Stimulated activated CD8-positive, alpha-beta memory T cell treated with anti-CD3 and anti-CD28 coated beads, Interleukin-4, amount 100 ng/mL, for 1 hour (primary cell): ENCODE data around the gene TREH.
"Not testable (repeated sequence)": the region's sequence is repeated elsewhere in the genome, so short reads cannot be mapped to it uniquely, and the experiment has no call there.

ENCODE experiments used
- DNase-seq, 2 donors: peaks; one replicate each; pipeline ENCODE4 v3.0.0-alpha.2; 2020; ENCODE audit warnings: low read depth in 2 of 2, low spot score in 1 of 2

The TREH gene

DNA sequence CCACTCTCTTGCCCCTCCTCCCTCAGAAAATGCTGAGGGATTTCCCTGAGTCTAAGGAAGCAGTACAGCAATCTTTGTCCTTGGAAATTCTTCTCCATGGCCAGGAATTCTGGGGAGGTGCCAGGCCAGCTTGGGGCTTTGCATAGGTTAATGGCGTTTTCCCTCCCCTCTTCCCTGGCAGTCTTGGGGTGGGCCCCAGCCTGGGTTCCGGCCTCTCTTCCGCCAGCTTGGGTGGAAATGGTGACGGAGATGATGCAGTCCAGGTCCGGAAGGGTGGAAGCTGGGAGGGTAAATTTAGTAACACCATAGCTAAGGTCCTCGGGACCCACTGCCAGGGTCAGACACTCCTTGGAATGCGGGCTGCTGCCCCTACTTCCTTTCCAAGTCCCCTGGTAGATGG lies 67.1 kb downstream of the TREH start:
- DNase-seq: no peak

DNA sequence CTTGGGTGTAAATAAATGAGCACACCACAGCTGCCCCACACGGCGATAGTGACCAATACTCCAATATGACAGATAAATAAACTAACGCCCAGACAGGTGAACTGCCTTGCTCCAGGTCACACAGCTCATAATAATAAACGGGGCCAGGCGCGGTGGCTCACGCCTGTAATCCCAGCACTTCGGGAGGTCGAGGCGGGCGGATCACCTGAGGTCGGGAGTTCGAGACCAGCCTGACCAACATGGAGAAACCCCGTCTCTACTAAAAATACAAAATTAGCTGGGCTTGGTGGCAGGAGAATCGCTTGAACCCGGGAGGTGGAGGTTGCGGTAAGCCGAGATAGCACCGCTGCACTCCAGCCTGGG lies 68.0 kb downstream of the TREH start:
- DNase-seq: not testable (repeated sequence)

DNA sequence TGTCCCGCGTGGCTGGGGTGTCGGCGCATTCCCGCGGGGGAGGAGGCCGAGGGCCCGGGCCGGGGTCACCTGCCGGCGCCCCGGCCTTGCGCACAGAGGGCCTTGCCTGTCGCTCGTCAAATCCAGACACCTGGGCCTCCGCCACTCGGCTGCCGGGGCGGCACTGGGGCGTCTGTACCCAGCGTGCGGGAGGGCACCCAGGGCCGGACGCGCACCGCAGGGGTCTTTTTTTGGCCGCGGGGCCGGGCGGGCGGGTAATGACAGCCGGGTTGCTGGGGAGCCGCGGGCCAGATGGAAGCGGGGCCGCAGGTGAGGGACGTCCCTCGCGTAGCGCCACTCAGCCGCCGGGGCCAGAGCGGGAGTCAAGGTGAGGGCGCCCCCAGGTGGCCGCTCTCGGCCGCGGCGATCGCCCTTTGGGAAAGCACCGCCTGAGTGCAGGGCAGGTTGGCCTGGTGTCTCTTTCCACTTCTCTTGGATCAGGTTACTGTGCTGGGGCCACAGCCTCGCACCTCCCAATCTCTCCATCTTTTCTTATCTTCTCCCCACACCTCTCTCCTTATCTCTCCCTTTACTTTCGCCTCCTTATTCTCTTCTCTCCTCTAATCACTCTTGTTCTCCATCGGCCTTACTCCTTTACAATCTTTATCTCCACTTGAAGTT lies 68.5 kb downstream of the TREH start:
- DNase-seq: peak; percentile 66 to 73

DNA sequence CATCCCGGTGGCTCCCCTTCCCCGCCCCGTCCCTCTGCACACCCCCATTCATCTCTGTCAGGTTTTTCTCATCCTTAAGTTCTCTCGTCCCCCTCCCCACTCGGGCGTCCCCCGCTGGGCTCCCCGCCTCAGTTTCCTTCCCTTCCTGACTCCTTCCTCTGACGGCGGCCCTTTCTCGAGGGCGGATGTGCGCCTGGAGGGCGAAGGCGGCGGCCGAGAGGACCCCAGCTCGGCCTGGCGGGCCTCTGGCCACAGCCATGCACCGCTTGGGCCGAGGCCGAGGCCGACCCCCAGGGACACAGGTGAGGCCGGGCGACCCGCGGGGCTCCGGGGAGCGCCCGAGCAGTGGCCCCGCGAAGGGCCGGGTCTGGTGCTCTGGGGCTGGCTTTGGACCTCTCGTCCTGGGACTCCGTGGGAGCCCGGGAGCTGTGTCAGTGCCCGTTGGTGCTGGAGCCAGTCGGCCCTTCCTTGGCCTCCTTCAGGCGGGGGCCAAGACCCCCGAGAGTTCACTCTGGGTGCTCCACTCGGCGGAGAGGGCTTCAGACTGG lies 69.2 kb downstream of the TREH start:
- DNase-seq: no peak

DNA sequence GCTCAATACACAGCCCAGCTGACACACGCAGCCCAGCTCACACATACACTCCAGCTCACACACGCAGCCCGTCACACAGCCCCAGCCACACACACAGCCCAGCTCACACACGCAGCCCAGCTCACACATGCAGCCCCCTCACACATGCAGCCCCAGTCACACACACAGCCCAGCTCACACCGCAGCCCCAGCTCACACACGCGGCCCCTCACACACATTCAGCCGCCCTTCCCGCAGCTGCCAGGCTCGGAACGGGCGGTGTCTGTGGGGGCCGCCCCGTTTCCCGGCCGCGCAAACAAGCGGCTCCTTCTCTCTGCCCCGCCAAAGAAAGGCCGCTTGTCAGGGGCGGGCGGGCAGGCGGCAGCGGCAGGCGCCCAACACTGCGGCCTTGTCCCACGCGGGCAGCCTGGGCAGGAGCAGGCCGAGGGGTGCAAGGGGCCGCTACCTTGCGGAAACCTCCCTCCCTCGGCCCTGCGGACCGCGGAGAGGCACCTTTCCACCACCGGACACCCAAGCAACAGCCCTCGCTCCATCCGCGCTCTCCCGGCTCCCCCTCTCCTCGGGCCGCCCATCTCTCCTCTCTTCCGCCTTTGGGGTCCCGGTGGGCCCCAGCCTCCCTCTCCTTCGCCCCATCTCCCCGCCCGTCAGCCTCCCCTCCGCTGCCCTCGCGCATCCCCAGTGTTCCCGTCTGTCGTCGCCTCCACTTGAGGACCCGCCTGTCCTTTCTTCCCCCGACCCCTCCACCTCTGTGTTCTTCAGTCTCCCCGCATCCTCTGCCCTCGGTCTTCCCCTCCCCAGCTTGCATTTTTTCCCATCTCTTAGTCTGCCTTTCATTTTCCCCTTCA lies 69.8 kb downstream of the TREH start:
- no peak for DNase-seq

DNA sequence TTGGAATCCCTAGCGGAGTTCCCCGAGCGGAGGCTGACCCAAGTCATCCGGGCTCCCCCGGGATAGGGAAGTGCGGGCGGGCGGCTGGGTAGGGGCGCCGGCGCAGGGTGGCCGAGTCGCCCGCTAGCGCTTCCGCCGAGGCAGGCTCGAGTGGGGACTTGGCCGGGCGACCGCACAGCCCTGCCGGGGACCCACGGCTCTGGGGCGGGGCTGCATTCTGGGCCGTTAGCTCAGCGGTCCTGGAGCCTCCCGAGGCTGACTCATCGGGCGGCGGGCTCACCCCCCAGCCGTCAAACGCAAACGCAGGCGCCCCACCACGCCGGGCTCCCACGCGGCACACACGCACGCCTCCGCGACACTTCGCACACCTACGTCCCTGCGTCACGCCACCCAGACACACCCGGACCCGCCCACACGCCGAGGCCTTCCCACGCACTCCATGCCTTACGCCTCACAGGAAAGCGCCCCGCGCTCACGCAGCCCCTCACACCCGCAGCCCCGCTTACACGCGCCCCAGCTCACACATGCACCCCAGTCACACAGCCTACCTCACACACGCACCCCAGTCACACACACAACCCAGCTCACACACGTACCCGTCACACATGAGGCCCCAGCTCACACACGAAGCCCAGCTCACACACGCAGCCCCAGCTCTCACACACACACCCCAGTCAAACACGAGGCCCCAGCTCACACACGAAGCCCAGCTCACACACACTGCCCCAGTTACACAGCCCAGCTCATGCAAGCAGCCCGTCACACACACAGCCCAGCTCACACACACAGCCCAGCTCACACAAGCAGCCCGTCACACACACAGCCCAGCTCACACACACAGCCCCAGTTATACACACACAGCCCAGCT lies 70.9 kb downstream of the TREH start:
- peak; percentile 67 to 76 for DNase-seq

DNA sequence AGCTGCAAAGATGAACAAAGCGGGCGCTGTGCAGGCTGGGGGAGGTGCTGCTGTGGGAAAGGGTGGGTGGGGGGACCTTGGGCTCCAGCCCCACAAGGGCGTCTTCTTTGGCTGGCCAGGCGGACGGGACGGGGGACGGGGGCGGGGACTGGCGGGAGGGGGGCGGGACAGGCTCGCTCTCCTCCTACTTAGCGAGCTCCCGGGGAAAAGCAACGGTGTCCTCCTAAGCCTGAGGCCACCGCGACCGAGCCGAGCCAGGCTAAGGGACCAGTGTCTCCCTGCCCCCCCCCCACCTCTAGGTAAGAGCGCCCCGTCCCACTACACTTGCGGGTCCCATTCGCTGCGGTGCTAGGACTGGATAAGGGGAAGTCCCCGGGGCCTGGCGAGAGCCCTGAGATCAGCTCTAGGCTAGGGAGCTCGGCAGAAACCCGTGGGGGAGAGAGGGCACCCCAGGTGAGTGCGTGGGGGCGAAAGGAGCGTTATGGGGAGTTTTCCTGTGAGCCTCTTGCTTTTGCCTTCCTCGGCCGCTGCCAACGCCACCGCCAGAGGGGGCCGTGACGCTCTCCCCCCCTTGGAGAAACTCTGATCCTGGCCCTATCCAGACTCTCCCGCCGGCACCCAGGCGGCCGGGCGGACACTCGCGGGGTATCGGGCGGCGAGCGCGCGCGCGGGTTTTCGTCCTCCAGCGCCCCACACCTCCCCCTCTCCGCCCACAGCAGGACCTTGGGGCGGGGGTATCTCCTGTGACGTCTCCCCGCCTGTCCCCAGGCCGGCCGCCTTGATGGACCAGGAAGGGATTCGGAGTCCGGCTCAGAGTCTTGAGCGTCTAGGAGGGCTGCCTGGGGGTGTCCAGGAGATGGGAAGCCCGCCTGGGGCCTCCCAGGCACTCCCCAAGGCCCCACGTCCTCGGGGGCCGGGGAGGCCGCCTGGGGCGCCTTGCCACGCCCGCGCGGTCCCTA lies 71.8 kb downstream of the TREH start, which contains the start of gene PHLDB1:
TSS of gene PHLDB1 (plus strand) at position 215 of the 959 bp plus-strand sequence. CDS start 6,222 bp downstream, outside the sequence.
- no peak for DNase-seq
